Uterus (tissue), 4 donors: ENCODE data around the gene FAM227B. TPM values are rescaled to one million over a fixed set of nuclear protein-coding genes. Genes with fewer than 3 reads are reported as not detected.
"Not testable (repeated sequence)": the region's sequence is repeated elsewhere in the genome, so short reads cannot be mapped to it uniquely, and the experiment has no call there.

Experiments
- DNase-seq, 2 donors: peaks; one replicate each; pipeline ENCODE4 v3.0.0-alpha.2; 2019 to 2020
- H3K27ac ChIP-seq, 2 donors: fragments of 200-600 bp; sonication (generic); 1 replicate in 1 of 2; 2 replicates in 1 of 2; pipeline ENCODE4 v1.5.1; 2016 to 2018
- H3K27me3 ChIP-seq, 2 donors: fragments of 200-600 bp; sonication (generic); one replicate each; pipeline ENCODE4 v1.5.1; 2018 to 2019; ENCODE audit warnings: control low read depth in 1 of 2
- H3K36me3 ChIP-seq, 2 donors: fragments of 200-600 bp; sonication (generic); one replicate each; pipeline ENCODE4 v1.5.1; 2019; ENCODE audit warnings: control low read depth in 1 of 2
- H3K4me1 ChIP-seq, 2 donors: fragments of 200-600 bp; sonication (generic); one replicate each; pipeline ENCODE4 v1.5.1; 2018 to 2019; ENCODE audit warnings: control low read depth in 1 of 2
- H3K4me3 ChIP-seq, 2 donors: fragments of 200-600 bp; sonication (generic); 1 replicate in 1 of 2; 2 replicates in 1 of 2; pipeline ENCODE4 v1.5.1; 2018 to 2019; ENCODE audit warnings: mild to moderate bottlenecking in 1 of 2
- H3K9me3 ChIP-seq, 2 donors: fragments of 200-600 bp; sonication (generic); one replicate each; pipeline ENCODE4 v1.5.1; 2019; ENCODE audit warnings: control low read depth in 1 of 2
- POLR2A ChIP-seq, 2 donors: fragments of 450-650 bp; IDR thresholded peaks; one replicate each; pipeline ENCODE4 v1.6.1; 2016; ENCODE audit warnings: antibody characterized with exemption in 2 of 2, mild to moderate bottlenecking in 1 of 2, moderate library complexity in 1 of 2
- intact Hi-C: fragments of 100-400 bp; cut with DNase I; formaldehyde crosslinking; loops from one replicate; pipeline ENCODE4 v1.15.1; 2023; ENCODE audit warnings: low total_unique reads
- total RNA-seq, 4 donors: library from RNA; depleted of rRNA in 3 of 4; stranded (reverse); fragments of >200 nt in 3 of 4; gene quantifications; one replicate each; pipeline versions ENCODE4 v1.1.0 to v1.2.4, GENCODE V29; 2014 to 2023
- TF ChIP-seq, protein P1 (sequence below), 4 experiments: fragments of 200-600 bp in 2 of 4; fragments of 450-650 bp in 2 of 4; sonication (generic) in 2 of 4; IDR thresholded peaks; one replicate each; pipeline ENCODE4 v1.5.1; 2016 to 2019; ENCODE audit warnings: antibody characterized with exemption in 4 of 4, mild to moderate bottlenecking in 2 of 4, moderate library complexity in 1 of 4
- donor health status: DM: yes; HTN: yes; CAD: no.

FAM227B gene
- total RNA-seq, 4 donors from 2014 or later = 2.6 to 15.7 (median 9.9) TPM

DNA sequence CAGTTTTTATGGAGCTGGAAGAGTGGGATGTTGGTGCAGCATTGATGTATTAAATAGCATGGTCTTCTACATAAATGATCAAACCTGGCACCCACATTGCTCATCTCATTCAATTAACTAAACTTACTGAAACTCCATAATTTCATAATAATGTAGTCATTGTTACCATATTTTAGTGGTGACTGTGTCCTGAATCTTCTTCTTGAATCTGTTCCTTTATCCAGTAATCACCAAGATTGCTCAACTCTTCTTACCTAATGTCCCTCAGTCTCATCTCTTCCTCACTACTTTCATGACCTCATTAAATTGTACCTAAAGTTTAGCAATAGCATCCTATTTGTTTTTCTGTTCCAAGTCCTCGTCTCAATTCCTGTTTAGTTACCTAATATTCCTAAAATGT lies 127.8 kb downstream of the FAM227B start:
- intact Hi-C loops = no loop called here
- no peaks in the 10 kb centered on the region for H3K27me3 ChIP-seq
- H3K9me3 ChIP-seq = no peaks in the 10 kb centered on the region
- no peak overlapping the region for H3K27ac ChIP-seq
- no peaks in the 10 kb centered on the region for H3K36me3 ChIP-seq
- TF ChIP-seq POLR2A (IDR thresholded peaks at IDR 0.05) = no peak
- TF ChIP-seq, protein P1, sequence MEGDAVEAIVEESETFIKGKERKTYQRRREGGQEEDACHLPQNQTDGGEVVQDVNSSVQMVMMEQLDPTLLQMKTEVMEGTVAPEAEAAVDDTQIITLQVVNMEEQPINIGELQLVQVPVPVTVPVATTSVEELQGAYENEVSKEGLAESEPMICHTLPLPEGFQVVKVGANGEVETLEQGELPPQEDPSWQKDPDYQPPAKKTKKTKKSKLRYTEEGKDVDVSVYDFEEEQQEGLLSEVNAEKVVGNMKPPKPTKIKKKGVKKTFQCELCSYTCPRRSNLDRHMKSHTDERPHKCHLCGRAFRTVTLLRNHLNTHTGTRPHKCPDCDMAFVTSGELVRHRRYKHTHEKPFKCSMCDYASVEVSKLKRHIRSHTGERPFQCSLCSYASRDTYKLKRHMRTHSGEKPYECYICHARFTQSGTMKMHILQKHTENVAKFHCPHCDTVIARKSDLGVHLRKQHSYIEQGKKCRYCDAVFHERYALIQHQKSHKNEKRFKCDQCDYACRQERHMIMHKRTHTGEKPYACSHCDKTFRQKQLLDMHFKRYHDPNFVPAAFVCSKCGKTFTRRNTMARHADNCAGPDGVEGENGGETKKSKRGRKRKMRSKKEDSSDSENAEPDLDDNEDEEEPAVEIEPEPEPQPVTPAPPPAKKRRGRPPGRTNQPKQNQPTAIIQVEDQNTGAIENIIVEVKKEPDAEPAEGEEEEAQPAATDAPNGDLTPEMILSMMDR (IDR thresholded peaks at IDR 0.05) = no peak
- no peak for DNase-seq
- no peak overlapping the region for H3K4me3 ChIP-seq
- no peaks in the 10 kb centered on the region for H3K4me1 ChIP-seq

DNA sequence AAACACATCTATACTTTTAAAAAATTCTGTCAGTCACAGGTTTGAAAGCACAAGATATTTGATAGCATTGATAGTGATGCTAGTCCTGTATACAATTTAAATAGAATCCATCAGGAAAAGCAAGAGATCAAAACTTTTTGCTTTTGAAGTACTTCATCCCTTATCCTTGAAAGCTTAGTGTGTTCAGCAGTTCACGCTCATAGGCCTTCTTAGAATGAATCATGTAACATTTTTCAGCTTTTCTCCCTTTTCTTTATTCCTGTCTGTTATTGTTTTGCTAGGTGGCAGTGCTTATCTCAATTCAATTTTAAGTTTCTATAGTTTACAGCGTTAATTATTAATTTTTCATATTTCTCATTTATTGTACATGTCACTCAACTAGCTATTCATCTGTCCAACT lies 128.5 kb downstream of the FAM227B start:
- Histone ChIP-seq H3K4me1 (no peaks in the 10 kb centered on the region), H3K27ac (no peak overlapping the region), H3K4me3 (no peak overlapping the region), H3K36me3 (no peaks in the 10 kb centered on the region), H3K27me3 (no peaks in the 10 kb centered on the region), H3K9me3 (no peaks in the 10 kb centered on the region)
- no peak for TF ChIP-seq POLR2A (IDR thresholded peaks at IDR 0.05)
- TF ChIP-seq, protein P1 (IDR thresholded peaks at IDR 0.05) = no peak
- DNase-seq = no peak
- intact Hi-C loops = no loop called here

DNA sequence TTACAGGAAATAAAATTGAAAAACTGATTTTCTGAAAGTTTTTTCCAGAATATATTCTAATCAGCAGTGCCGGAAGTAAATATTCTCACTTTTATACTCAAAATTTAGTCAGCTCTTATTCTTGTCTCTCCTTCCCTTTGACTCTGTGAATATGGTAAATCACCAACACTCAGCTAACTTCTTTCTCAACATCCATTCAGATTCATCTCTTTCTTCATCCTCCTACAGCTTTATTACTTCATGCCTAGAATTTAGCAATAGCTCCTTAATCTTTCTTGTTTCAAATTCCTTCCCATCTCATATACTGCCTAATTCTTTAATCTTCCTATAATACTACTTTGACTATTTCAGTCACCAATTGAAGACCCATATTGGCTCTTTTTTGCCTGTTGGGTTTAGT lies 129.7 kb downstream of the FAM227B start:
- Histone ChIP-seq H3K27ac (no peak overlapping the region), H3K36me3 (no peaks in the 10 kb centered on the region), H3K9me3 (no peaks in the 10 kb centered on the region), H3K4me1 (no peaks in the 10 kb centered on the region), H3K4me3 (no peak overlapping the region), H3K27me3 (no peaks in the 10 kb centered on the region)
- DNase-seq = no peak
- TF ChIP-seq, protein P1 (IDR thresholded peaks at IDR 0.05) = no peak
- TF ChIP-seq POLR2A (IDR thresholded peaks at IDR 0.05) = no peak
- intact Hi-C loops = no loop called here

DNA sequence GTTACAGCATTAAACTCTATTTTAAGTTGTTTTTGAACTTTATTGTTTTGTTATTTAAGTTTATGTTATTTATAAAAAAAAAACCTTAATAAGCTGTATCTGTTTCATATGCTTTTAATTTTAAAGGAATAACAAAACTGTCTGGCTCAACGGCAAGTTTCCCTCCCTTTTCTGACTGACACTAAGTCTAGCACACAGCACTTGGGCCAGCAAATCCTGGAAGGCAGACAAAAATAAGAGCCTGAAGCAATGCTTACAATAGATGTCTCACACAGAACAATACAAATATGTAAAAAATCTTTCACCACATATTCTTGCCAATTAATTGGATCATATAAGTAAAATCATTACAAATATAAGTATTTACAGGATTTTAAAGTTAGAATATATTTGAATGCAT lies 135.2 kb downstream of the FAM227B start:
- H3K4me3 ChIP-seq, intact Hi-C loops, H3K27me3 ChIP-seq, H3K9me3 ChIP-seq, H3K36me3 ChIP-seq, H3K4me1 ChIP-seq, H3K27ac ChIP-seq: not testable (repeated sequence)
- peak in 1 of 2 donors; percentile 22 for DNase-seq

DNA sequence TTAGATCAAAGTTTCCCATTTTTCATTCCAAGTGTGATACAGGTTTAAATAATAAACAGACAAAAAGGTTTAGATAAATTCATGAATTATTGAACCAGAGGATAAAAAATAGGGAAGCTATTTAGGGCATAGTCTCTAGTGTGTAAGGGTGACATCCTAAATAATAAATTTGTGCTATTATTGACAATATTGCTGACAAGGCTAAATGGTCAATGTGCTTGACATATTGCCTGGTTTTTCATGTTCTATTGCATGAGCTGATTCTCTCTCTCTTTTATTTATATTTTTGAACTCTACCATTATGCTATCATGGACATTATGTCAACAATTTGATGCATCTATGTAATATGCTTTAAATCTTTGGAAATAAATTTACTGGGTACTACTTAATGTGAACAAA lies 141.6 kb downstream of the FAM227B start:
- H3K4me1 ChIP-seq, intact Hi-C loops, H3K27me3 ChIP-seq, H3K36me3 ChIP-seq, H3K4me3 ChIP-seq, H3K27ac ChIP-seq, DNase-seq, H3K9me3 ChIP-seq: not testable (repeated sequence)

DNA sequence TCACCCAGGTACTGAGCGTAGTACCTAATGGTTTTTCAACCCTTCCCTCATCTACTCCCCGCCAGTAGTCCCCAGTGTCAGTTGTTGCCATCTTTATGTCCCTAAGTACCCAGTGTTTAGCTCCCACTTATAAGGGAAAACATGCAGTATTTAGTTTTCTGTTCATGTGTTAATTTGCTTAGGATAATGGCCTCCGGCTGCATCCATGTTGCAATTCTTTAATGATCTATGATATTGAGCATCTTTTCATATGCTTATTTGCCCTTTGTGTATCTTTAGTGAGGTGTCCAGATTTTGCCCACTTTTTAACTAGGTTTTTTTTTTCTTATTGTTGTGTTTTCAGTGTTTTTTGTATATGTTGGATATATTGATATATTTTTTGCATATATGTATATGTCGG lies 142.6 kb downstream of the FAM227B start:
- H3K9me3 ChIP-seq, DNase-seq, H3K36me3 ChIP-seq, H3K4me3 ChIP-seq, intact Hi-C loops, H3K27ac ChIP-seq, H3K4me1 ChIP-seq, H3K27me3 ChIP-seq: not testable (repeated sequence)

DNA sequence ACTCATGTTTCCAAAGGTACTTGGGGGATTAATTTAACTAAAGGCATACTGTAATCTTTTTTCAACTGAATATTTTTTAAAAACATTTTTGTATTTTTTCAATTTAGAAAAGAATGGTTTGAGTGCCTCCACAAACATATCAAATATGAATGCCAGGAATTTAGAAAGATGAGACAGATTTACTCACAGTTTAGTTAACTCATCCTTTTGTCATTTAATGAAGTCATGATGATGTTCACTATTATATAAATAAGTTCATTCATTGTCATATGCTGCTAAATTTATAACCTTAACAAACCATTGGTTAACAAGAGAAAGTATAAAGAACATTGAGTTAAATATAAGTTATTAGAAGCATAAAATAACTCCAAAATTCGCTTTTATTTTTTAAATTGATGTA lies 147.6 kb downstream of the FAM227B start:
- H3K4me1 ChIP-seq = peaks cover 0 to 10% of the 10 kb centered on the region in 2 donors

More for the DNA sequence above, 147.6 kb downstream of the FAM227B start:
- intact Hi-C loops = no loop called here
- Histone ChIP-seq H3K27ac (peak overlapping the region; percentile 8 to 71), H3K9me3 (no peaks in the 10 kb centered on the region), H3K4me3 (no peak overlapping the region), H3K27me3 (no peaks in the 10 kb centered on the region), H3K36me3 (no peaks in the 10 kb centered on the region)
- no peak for DNase-seq
- TF ChIP-seq, protein P1 (IDR thresholded peaks at IDR 0.05) = no peak
- no peak for TF ChIP-seq POLR2A (IDR thresholded peaks at IDR 0.05)
